AG04450 (cell line): ENCODE data around the gene DGAT2. TPM values are rescaled to one million over a fixed set of nuclear protein-coding genes. Genes with fewer than 3 reads are reported as not detected.

ENCODE experiments used
- CTCF ChIA-PET: fragments of 300-600, 350-600 bp; formaldehyde crosslinking; extraction: SDS; loops from one replicate; lab custom pipeline; 2022; ENCODE audit warnings: antibody characterized with exemption, inconsistent platforms; lab: Charles Lee
- POLR2A ChIA-PET: fragments of 350-600 bp; formaldehyde crosslinking; extraction: SDS; loops from one replicate; lab custom pipeline; 2021; ENCODE audit warnings: antibody characterized with exemption, inconsistent platforms; lab: Yijun Ruan, JAX
- DNase-seq: peaks from one replicate; pipeline ENCODE4 v3.0.0-alpha.2; 2011; ENCODE audit warnings: low read depth, low spot score
- H3K27ac ChIP-seq: one replicate; pipeline ENCODE4 v1.5.1; 2012; ENCODE audit warnings: low read depth, low read length, control low read depth
- H3K27me3 ChIP-seq: one replicate; pipeline ENCODE4 v1.6.0; 2012; ENCODE audit warnings: low read length; ENCODE audit not compliant: control insufficient read depth, insufficient read depth
- H3K4me3 ChIP-seq: 2 replicates; pipeline ENCODE4 v1.5.1; 2011; ENCODE audit warnings: mild to moderate bottlenecking, low read depth, low read length, control low read depth
- H3K9me3 ChIP-seq: 2 replicates; pipeline ENCODE4 v1.5.1; 2012; ENCODE audit warnings: low read length; ENCODE audit not compliant: control insufficient read depth, insufficient read depth
- polyA plus RNA-seq: library from polyadenylated mRNA; depleted of rRNA; stranded (reverse); fragments of >200 nt; gene quantifications from 2 replicates; pipeline ENCODE4 v1.2.3, GENCODE V29; 2011
- TF ChIP-seq, protein P1 (sequence below): IDR thresholded peaks from 2 replicates; pipeline ENCODE4 v1.5.1; 2011; ENCODE audit warnings: low read depth, low read length, control low read depth, inconsistent platforms

Gene DGAT2
- polyA plus RNA-seq, 1 experiment: 0.56 TPM

DNA sequence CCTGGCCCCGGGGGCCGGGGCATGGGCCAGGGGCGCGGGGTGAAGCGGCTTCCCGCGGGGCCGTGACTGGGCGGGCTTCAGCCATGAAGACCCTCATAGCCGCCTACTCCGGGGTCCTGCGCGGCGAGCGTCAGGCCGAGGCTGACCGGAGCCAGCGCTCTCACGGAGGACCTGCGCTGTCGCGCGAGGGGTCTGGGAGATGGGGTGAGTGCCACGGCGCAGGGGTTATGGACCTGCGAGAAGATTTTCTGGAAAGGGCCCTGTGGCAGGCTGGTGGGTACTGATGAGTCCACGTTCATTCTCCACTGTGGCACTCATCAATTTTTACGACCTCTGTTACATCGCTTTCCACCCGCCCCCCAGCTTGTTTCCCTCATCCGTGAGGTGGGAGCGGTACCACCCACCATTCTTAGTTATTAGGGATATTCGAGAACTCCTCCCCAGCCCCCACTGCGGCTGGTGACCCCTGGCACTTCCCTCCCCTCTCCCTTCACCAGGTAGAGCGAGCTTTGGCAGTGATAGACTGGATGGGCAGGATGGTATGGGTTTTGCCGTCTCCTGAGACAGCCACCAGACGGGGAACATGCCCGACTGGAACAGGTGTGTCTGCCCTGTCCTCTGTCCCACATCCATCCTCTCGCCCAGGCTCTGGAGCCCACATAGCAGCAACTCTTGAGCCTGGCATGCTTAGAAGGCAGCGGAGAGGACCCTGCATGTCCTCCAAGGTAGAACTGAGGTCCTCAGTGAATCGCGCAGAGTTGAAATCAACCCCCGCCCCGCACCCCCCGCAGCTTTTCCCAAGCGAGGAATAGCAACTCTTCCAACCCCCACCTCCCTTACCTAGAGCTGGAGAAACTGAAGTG lies 562 bp downstream of the DGAT2 start:
- TF ChIP-seq, protein P1, sequence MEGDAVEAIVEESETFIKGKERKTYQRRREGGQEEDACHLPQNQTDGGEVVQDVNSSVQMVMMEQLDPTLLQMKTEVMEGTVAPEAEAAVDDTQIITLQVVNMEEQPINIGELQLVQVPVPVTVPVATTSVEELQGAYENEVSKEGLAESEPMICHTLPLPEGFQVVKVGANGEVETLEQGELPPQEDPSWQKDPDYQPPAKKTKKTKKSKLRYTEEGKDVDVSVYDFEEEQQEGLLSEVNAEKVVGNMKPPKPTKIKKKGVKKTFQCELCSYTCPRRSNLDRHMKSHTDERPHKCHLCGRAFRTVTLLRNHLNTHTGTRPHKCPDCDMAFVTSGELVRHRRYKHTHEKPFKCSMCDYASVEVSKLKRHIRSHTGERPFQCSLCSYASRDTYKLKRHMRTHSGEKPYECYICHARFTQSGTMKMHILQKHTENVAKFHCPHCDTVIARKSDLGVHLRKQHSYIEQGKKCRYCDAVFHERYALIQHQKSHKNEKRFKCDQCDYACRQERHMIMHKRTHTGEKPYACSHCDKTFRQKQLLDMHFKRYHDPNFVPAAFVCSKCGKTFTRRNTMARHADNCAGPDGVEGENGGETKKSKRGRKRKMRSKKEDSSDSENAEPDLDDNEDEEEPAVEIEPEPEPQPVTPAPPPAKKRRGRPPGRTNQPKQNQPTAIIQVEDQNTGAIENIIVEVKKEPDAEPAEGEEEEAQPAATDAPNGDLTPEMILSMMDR: no peak
- Histone ChIP-seq H3K9me3 (no peaks in the 10 kb centered on the region; the same call in 1 of the 2 replicates), H3K27me3 (peaks cover 53% of the 10 kb centered on the region), H3K27ac (no peak overlapping the region), H3K4me3 (peak overlapping the region; percentile 54; the same call in 1 of the 2 replicates)
- DNase-seq: no peak
- ChIA-PET POLR2A (no interaction called here), CTCF (interaction anchor here (0.6 to 1.0 kb wide), 3 partner anchors 46 to 222 kb away, joined by 3 read pairs; no protein-coding TSS in a partner anchor)

DNA sequence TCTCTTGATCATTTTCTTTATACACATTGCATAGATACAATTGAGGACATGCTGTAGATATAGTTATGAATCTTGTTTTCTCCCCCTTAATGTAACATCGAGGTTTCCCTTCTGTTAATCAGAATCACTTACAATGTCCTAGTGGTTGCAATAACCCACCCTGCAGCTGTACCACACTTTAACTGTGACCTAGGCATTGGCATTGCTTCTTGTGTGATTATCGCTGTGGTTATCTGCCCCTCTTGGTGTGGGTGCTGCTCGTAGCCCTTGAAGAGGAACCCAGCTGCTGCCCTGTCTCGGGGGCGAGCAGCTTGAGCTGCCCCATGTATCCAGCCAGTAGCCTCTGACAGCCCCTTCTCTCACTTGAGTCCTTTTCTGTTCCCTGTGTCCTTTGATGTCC lies 1.5 kb downstream of the DGAT2 start:
- ChIA-PET POLR2A (no interaction called here), CTCF (interaction anchor here (0.6 kb wide), 1 partner anchor 52 kb away, joined by 3 read pairs; no protein-coding TSS in a partner anchor)
- Histone ChIP-seq H3K4me3 (no peak overlapping the region), H3K27me3 (peaks cover 48% of the 10 kb centered on the region), H3K27ac (no peak overlapping the region), H3K9me3 (no peaks in the 10 kb centered on the region; the same call in 1 of the 2 replicates)
- TF ChIP-seq, protein P1: no peak
- DNase-seq: no peak

GRCh38 chr11:75771646-75772410 lies 3.2 kb downstream of the DGAT2 start:
- TF ChIP-seq, protein P1: no peak
- no peak overlapping the region for H3K27ac ChIP-seq
- no peak overlapping the region for H3K4me3 ChIP-seq
- ChIA-PET POLR2A (no interaction called here), CTCF (no interaction called here)
- H3K27me3 ChIP-seq: peaks cover 50% of the 10 kb centered on the region
- peak; percentile 18 for DNase-seq
- H3K9me3 ChIP-seq: no peaks in the 10 kb centered on the region; the same call in 1 of the 2 replicates

DNA sequence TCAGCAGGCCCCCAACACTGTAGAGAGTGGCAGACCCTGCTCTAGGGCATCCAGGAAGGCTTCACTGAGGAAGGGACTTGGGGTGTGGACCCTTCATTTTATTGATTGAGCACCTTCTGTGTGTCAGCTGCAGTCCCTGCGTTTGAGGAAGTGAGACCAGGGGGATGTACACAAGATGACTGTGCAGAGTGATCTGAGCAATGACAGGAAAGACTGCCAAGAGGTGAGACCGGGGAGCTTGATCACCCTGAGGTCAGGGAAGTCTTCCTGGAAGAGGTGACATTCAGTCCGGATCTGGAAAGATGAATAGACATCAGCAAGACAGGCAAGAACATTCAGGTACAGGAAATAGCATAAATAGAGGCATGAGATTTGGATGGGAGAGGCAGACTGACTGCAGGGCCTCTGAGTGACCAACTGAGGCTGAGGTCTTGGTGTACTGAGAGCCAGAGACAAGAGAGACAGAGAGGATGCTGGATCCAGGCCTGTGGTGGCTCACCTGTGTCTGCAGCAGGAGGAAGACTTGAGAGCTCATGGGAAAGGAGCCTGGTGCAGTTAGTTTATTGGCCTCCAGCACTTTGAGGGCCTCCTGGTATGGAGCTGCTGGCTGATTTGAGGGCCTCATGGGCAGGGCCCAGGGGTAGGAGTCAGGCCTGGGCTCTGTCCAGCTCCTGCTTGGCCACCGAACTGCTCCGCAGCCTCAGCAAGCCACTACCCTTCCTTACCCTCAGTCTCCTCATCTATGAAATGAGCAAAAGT lies 5.2 kb downstream of the DGAT2 start:
- DNase-seq: no peak
- peaks cover 33% of the 10 kb centered on the region for H3K27me3 ChIP-seq
- H3K9me3 ChIP-seq: no peaks in the 10 kb centered on the region
- POLR2A ChIA-PET: no interaction called here
- H3K27ac ChIP-seq: no peak overlapping the region
- CTCF ChIA-PET: no interaction called here
- TF ChIP-seq, protein P1: no peak
- H3K4me3 ChIP-seq: no peak overlapping the region
